ENCODE data around the gene OPN4.
A peak's percentile ranks its signal among the peaks of the same experiment; 100 is the strongest.

OPN4 gene

GRCh38 chr10:86681722-86682386 lies 27.5 kb downstream of the OPN4 start:
- TF ChIP-seq MYC (IDR thresholded peaks at IDR 0.05; ENCODE audit: low read depth, low read length) (no peak), MAX (IDR thresholded peaks at IDR 0.05; ENCODE audit: low read depth, low read length) (no peak), POLR2A (IDR thresholded peaks at IDR 0.05; ENCODE audit: extremely low read depth, insufficient read length) (no peak)
- TF ChIP-seq, protein P1, sequence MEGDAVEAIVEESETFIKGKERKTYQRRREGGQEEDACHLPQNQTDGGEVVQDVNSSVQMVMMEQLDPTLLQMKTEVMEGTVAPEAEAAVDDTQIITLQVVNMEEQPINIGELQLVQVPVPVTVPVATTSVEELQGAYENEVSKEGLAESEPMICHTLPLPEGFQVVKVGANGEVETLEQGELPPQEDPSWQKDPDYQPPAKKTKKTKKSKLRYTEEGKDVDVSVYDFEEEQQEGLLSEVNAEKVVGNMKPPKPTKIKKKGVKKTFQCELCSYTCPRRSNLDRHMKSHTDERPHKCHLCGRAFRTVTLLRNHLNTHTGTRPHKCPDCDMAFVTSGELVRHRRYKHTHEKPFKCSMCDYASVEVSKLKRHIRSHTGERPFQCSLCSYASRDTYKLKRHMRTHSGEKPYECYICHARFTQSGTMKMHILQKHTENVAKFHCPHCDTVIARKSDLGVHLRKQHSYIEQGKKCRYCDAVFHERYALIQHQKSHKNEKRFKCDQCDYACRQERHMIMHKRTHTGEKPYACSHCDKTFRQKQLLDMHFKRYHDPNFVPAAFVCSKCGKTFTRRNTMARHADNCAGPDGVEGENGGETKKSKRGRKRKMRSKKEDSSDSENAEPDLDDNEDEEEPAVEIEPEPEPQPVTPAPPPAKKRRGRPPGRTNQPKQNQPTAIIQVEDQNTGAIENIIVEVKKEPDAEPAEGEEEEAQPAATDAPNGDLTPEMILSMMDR (IDR thresholded peaks at IDR 0.05; ENCODE audit: low read depth, low read length), result no peak
- no peak for DNase-seq (ENCODE audit: low read depth)
- H3K4me3 ChIP-seq (ENCODE audit: low read depth, low read length), result no peak overlapping the region

DNA sequence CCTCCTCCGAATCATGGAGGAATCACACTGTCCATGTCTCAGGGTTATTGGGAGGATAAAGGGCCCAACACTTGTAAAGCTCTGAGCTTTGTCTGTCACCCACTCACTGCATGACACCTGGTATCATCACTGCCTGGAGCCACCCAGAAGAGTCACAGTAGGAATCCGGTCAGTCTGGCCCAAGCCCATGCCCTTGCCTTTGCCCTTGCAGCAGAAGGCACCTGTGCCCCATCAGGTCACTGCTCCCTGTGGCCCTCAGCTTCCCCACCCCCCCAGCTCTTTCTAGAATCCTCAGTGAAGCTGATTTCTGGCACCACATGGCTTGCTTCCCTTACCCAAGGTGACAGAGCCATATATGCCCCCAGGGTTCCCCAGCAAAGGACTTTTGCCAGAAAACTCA lies 28.3 kb downstream of the OPN4 start:
- TF ChIP-seq MAX (IDR thresholded peaks at IDR 0.05; ENCODE audit: low read depth, low read length) (no peak), POLR2A (IDR thresholded peaks at IDR 0.05; ENCODE audit: extremely low read depth, insufficient read length) (no peak), MYC (IDR thresholded peaks at IDR 0.05; ENCODE audit: low read depth, low read length) (no peak)
- TF ChIP-seq, protein P1 (IDR thresholded peaks at IDR 0.05; ENCODE audit: low read depth, low read length), result no peak
- DNase-seq (ENCODE audit: low read depth), result no peak
- H3K4me3 ChIP-seq (ENCODE audit: low read depth, low read length), result no peak overlapping the region

DNA sequence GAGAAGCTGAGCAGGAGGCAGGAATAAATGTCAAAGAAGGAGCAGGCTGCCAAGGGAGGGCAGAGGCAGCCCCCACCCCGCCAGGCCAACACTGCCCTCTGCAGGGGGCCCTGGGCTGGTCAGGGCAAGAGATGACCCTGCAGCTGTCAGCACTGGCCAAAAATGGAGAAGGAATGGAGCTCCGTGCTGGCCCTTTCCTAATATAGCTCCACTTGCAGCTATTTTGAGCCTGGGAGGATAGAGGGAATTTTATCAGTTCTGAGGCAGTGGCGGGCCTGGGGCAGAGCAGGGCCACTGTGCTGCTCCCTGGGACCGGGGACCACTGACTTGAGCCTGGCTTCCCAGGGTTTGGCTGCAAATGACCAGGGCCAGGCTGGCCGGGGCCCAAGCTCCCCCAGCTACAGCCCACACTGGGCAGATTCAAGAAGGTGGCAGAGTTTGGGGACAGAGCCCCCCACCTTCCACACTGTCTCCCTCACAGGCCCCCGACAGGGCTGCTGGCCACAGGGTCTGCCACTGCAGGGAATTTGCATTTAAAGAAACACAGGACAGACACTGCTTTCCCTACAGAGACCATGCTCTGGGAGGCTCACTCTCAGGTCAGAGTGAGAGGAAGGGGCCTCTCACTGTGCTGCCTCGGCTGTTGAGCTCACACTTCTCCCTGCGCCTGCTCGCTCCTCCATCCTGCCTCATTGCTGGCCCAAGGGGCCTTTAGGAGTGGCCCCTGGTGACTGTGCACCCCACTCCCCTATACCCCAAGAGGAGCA lies 30.2 kb downstream of the OPN4 start:
- no peak for TF ChIP-seq MYC (IDR thresholded peaks at IDR 0.05; ENCODE audit: low read depth, low read length)
- TF ChIP-seq, protein P1 (IDR thresholded peaks at IDR 0.05; ENCODE audit: low read depth, low read length), result peak; percentile 50
- peak; percentile 51 for DNase-seq (ENCODE audit: low read depth)
- H3K4me3 ChIP-seq (ENCODE audit: low read depth, low read length), result no peak overlapping the region

DNA sequence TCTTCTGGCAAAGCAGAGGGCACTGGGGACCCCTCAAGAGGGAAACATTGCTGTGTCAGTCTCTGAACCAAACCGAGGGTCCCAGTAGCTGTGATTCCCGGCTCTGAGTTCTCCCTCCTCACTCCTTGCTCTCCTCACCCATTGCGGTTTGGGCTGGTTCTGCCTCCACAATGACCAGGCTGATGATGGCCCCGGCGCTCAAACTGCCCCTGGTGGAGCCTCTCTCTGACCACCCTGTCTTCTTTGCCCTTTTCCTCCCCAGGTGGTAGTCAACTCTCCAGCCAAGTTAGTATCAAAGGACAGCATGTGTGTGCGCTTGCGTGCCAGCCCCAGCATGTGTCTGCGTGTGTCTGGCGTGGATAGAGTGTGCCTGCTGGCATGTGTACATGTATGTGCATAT lies 31.1 kb downstream of the OPN4 start:
- DNase-seq (ENCODE audit: low read depth), result no peak
- H3K4me3 ChIP-seq (ENCODE audit: low read depth, low read length), result no peak overlapping the region

GRCh38 chr10:86685893-86686632 lies 31.7 kb downstream of the OPN4 start:
- TF ChIP-seq, protein P1 (IDR thresholded peaks at IDR 0.05; ENCODE audit: low read depth, low read length), result no peak
- no peak for TF ChIP-seq MAX (IDR thresholded peaks at IDR 0.05; ENCODE audit: low read depth, low read length)
- no peak overlapping the region for H3K4me3 ChIP-seq (ENCODE audit: low read depth, low read length)
- DNase-seq (ENCODE audit: low read depth), result no peak

More for the DNA sequence above, 31.1 kb downstream of the OPN4 start:
- TF ChIP-seq POLR2A (IDR thresholded peaks at IDR 0.05; ENCODE audit: extremely low read depth, insufficient read length) (no peak), MYC (IDR thresholded peaks at IDR 0.05; ENCODE audit: low read depth, low read length) (no peak), MAX (IDR thresholded peaks at IDR 0.05; ENCODE audit: low read depth, low read length) (no peak)
- TF ChIP-seq, protein P1 (IDR thresholded peaks at IDR 0.05; ENCODE audit: low read depth, low read length), result no peak
